Neutrophil (primary cell): ENCODE results near the gene RINL.
"Not testable (repeated sequence)": the region's sequence is repeated elsewhere in the genome, so short reads cannot be mapped to it uniquely, and the experiment has no call there.

Experiments used
- H3K27ac ChIP-seq: fragments of 200-600 bp; sonication (generic); 2 replicates; pipeline ENCODE4 v1.5.1; 2016; ENCODE audit warnings: mild to moderate bottlenecking, moderate library complexity
- H3K27me3 ChIP-seq: fragments of 200-600 bp; sonication (generic); 2 replicates; pipeline ENCODE4 v1.6.0; 2016; ENCODE audit warnings: mild to moderate bottlenecking
- H3K36me3 ChIP-seq: fragments of 200-600 bp; sonication (generic); 2 replicates; pipeline ENCODE4 v1.5.1; 2017
- H3K4me1 ChIP-seq, 2 experiments: fragments of 200-600 bp in 1 of 2; sonication (generic) in 1 of 2; 1 replicate in 1 of 2; 2 replicates in 1 of 2; pipeline versions ENCODE4 v1.5.1 to v1.6.1; 2013 to 2016; ENCODE audit warnings: low read depth in 1 of 2, low read length in 1 of 2, mild to moderate bottlenecking in 1 of 2, moderate library complexity in 1 of 2; ENCODE audit not compliant: control insufficient read depth in 1 of 2, insufficient read depth in 1 of 2
- H3K4me3 ChIP-seq, 2 experiments: fragments of 200-600 bp in 1 of 2; sonication (generic) in 1 of 2; 1 replicate in 1 of 2; 2 replicates in 1 of 2; pipeline ENCODE4 v1.5.1; 2013 to 2016; ENCODE audit warnings: low read depth in 1 of 2, low read length in 1 of 2, mild to moderate bottlenecking in 1 of 2, moderate library complexity in 1 of 2
- H3K9me3 ChIP-seq: fragments of 200-600 bp; sonication (generic); 2 replicates; pipeline ENCODE4 v1.5.1; 2016
- TF ChIP-seq, protein P1 (sequence below): fragments of 200-600 bp; sonication (generic); IDR thresholded peaks from 2 replicates; pipeline ENCODE4 v1.5.1; 2016; ENCODE audit warnings: antibody characterized with exemption

RINL gene

DNA sequence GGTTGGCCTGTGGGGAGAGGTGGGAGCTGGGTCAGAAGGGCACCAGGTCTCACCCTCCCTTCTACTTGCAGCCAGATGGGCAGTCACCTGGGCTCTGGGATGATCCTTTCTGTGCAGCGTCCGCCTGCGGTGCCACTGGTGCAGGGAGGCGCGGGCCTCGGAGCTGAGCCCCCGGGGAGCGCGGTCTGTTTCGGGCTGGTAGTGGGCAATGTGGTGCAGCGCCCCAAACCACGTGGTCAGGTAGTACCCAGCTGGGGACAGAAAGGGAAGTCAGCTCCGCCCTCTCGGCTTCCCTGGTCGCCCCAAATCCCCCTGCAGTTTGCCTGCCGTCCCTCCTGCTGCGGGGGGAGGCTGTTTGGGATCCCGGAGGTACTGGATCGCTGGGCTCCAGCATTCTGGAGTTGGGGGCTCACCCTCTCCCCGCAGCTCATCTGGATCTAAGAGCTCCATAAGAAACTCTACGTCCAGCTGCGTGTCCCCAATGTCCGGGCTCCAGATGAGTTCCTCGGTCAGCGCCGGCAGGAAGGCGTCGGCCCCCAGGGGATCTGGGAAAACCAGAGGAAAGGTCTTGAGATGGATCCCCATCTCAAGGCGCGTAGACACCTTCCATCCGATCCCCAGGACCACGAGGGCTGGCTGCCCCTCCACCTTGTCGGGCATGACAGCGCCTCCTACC, 8.8 kb downstream of the RINL start:
- peak overlapping the region; percentile 47 to 59 for H3K4me3 ChIP-seq
- no peaks in the 10 kb centered on the region for H3K9me3 ChIP-seq
- peak overlapping the region; percentile 56 for H3K27ac ChIP-seq
- H3K4me1 ChIP-seq: peaks cover 15 to 17% of the 10 kb centered on the region in 2 experiments
- H3K27me3 ChIP-seq: no peaks in the 10 kb centered on the region
- TF ChIP-seq, protein P1, sequence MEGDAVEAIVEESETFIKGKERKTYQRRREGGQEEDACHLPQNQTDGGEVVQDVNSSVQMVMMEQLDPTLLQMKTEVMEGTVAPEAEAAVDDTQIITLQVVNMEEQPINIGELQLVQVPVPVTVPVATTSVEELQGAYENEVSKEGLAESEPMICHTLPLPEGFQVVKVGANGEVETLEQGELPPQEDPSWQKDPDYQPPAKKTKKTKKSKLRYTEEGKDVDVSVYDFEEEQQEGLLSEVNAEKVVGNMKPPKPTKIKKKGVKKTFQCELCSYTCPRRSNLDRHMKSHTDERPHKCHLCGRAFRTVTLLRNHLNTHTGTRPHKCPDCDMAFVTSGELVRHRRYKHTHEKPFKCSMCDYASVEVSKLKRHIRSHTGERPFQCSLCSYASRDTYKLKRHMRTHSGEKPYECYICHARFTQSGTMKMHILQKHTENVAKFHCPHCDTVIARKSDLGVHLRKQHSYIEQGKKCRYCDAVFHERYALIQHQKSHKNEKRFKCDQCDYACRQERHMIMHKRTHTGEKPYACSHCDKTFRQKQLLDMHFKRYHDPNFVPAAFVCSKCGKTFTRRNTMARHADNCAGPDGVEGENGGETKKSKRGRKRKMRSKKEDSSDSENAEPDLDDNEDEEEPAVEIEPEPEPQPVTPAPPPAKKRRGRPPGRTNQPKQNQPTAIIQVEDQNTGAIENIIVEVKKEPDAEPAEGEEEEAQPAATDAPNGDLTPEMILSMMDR: no peak
- peaks cover 70% of the 10 kb centered on the region for H3K36me3 ChIP-seq

- TF ChIP-seq, protein P1: no peak
- Histone ChIP-seq H3K27ac (no peak overlapping the region), H3K36me3 (peaks cover 62% of the 10 kb centered on the region), H3K9me3 (no peaks in the 10 kb centered on the region), H3K4me1 (peaks cover 15 to 17% of the 10 kb centered on the region in 2 experiments), H3K4me3 (no peak overlapping the region), H3K27me3 (no peaks in the 10 kb centered on the region)
These were observed 9.5 kb downstream of the RINL start for GRCh38 chr19:38868551-38868950.

DNA sequence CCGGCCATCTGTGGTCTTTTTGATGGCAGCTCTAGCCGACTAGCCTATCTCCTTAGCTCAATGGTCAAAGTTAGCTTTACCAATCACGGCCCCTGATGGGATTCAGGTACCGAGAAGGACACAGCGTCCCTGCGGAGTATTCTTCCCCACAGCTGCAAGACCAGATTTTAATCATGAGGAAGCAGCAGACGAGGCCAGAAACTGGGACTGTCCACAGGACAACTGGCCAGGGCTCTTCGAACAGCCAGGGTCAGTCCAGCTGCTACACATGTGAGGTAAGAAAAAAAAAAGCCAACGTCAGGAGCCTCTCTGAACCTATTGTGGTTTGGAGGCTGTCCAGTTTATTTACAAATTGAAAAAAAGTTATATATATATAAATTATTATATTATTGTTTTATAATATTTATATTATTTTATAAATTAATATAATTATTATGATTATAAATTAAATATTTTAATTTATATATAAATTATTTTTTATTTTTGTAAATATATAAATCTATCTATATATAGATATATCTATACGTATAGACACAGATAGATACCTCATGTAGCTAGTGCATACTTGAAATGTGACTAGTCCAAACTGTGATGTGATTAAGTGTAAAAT, 10.8 kb downstream of the RINL start:
- H3K27ac ChIP-seq: no peak overlapping the region
- peaks cover 50% of the 10 kb centered on the region for H3K36me3 ChIP-seq
- no peaks in the 10 kb centered on the region for H3K9me3 ChIP-seq
- H3K4me1 ChIP-seq: peaks cover 17 to 18% of the 10 kb centered on the region in 2 experiments
- no peak overlapping the region for H3K4me3 ChIP-seq
- TF ChIP-seq, protein P1: no peak
- peaks cover 4% of the 10 kb centered on the region for H3K27me3 ChIP-seq

- H3K27me3 ChIP-seq: peaks cover 34% of the 10 kb centered on the region
- no peak overlapping the region for H3K4me3 ChIP-seq
These were observed 15.6 kb downstream of the RINL start for GRCh38 chr19:38862321-38863059.

DNA sequence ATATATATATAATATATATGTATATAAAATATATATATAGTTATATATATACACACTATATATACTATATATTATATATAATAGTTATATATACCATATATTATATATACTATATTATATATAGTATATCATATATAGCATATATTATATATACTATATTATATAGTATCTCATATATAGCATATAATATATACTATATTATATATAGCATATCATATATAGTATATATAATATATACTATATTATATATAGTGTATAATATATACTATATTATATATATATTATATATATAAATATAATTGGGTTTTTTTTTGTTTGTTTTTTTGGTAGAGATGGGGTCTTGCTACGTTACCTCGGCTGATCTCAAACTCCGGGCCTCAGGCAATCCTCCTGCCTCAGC, 16.7 kb downstream of the RINL start:
- Histone ChIP-seq H3K9me3 (no peaks in the 10 kb centered on the region), H3K27me3 (peaks cover 46% of the 10 kb centered on the region), H3K4me3 (no peak overlapping the region), H3K27ac (no peak overlapping the region), H3K4me1 (peaks cover 0 to 3% of the 10 kb centered on the region in 2 experiments), H3K36me3 (no peaks in the 10 kb centered on the region)
- TF ChIP-seq, protein P1: no peak

More at GRCh38 chr19:38862321-38863059, 15.6 kb downstream of the RINL start:
- Histone ChIP-seq H3K36me3 (peaks cover 8% of the 10 kb centered on the region), H3K27ac (no peak overlapping the region), H3K9me3 (no peaks in the 10 kb centered on the region), H3K4me1 (peaks cover 0 to 3% of the 10 kb centered on the region in 2 experiments)
- TF ChIP-seq, protein P1: no peak

GRCh38 chr19:38859631-38860204, 18.4 kb downstream of the RINL start:
- not testable (repeated sequence) for H3K27ac ChIP-seq, H3K4me3 ChIP-seq, H3K9me3 ChIP-seq, H3K36me3 ChIP-seq, H3K4me1 ChIP-seq
- peaks cover 52% of the 10 kb centered on the region for H3K27me3 ChIP-seq
